Type B pancreatic cell (in vitro differentiated cells): ENCODE results near the gene SAMD4B. TPM values are rescaled to one million over a fixed set of nuclear protein-coding genes. Genes with fewer than 3 reads are reported as not detected.

Experiments used
- DNase-seq: peaks from one replicate; pipeline ENCODE4 v3.0.0; 2021; ENCODE audit warnings: mixed read lengths; ENCODE audit not compliant: unreplicated experiment; ENCODE audit errors: extremely low spot score
- H3K27ac Mint-ChIP-seq: 2 replicates; pipeline ENCODE4 v1.8.0; 2021; ENCODE audit warnings: mild to moderate bottlenecking, mixed read lengths
- H3K27me3 Mint-ChIP-seq: 2 replicates; pipeline ENCODE4 v1.8.0; 2021; ENCODE audit warnings: mixed read lengths
- H3K36me3 Mint-ChIP-seq: 2 replicates; pipeline ENCODE4 v1.8.0; 2021; ENCODE audit warnings: mixed read lengths
- H3K4me1 Mint-ChIP-seq: one replicate; pipeline ENCODE4 v1.8.0; 2021; ENCODE audit warnings: mixed read lengths; ENCODE audit not compliant: unreplicated experiment
- H3K4me3 Mint-ChIP-seq: 2 replicates; pipeline ENCODE4 v1.8.0; 2021; ENCODE audit warnings: mild to moderate bottlenecking, mixed read lengths
- H3K9me3 Mint-ChIP-seq: 2 replicates; pipeline ENCODE4 v1.8.0; 2021; ENCODE audit warnings: mixed read lengths
- CTCF ChIP-seq: fragments of 200-600 bp; sonication (generic); conservative IDR thresholded peaks from 2 replicates; pipeline ENCODE4 v1.5.0; 2021; ENCODE audit warnings: antibody characterized with exemption, mild to moderate bottlenecking
- total RNA-seq: library from RNA; stranded (reverse); gene quantifications from 2 replicates; pipeline ENCODE4 v1.2.1, GENCODE V29; 2021; ENCODE audit warnings: low replicate concordance

Gene SAMD4B
- total RNA-seq, 1 donor from 2014 or later: 123 TPM

DNA sequence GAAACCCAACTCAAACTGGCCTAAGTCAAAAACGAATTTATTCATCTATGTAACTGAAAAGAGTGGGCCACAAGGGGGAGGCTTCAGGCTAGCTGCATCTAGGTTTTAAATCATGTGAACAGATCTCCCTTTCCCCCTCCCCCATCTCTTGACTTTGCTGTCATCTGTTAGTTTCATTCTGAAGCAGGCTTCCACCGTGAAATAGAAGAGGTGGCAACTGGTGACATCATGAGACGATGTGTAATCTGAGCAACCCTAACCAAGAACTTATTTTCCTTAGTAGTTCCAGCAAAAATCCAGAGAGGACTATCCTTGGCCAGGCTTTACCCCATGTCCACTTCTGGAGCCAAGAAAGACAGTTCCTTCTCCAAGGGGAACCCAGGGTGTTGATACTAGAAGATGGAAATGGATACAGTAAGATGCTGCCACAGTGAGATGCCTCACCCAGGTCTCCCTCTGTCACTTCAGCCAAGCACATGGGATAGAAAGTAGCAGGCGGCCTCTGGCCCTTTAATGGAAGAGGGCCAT is 9.4 kb downstream of the SAMD4B start:
- DNase-seq: no peak
- Mint-ChIP-seq H3K9me3 (no peaks in the 10 kb centered on the region), H3K4me3 (no peak overlapping the region), H3K36me3 (peaks cover 32% of the 10 kb centered on the region), H3K27me3 (no peaks in the 10 kb centered on the region), H3K4me1 (peaks cover 21% of the 10 kb centered on the region), H3K27ac (no peak overlapping the region)
- TF ChIP-seq CTCF: no peak

DNA sequence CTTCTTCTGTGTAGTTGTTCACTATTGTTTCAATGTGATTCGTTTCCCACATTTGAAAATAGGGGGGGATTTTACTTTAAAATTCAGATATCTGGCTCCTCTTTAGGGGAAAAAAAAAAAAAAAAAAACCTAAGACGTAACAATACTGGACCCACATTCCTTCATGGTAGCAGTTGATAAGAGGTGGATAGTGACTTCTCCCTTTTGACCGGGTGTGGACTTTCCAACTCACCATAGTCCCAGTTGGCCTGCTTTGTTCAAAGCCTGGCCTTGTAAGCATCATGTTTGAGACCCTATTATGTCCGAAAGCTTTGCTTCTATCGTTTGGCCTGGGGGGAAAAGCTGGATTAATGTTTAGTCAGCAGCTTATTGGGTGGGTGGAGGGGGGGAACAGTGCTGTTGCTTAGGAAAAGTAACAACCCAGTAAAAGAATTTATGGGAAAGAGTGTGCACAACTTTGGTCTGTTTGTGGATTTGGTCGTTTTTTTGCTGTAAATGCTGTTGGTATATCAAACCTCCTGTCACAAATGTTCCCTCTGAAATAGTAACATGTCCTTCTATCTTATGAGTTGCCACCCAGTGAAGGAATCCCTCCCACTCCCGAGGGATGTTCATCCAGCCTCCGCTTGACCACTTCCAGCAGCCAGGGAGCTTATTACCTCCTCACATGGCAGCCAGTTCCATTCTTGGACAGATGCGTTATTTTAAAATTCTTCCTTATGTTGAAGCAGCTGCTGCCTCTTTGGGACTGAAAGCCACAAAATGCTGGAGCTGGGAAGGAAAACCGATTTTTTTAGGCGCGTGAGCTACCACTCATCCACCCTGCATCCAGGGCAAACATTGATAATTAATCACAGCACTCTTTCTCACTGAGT is 10.4 kb downstream of the SAMD4B start:
- H3K27ac Mint-ChIP-seq: no peak overlapping the region
- H3K4me1 Mint-ChIP-seq: peaks cover 15% of the 10 kb centered on the region
- DNase-seq: no peak

GRCh38 chr19:39355253-39355652 is 13.0 kb downstream of the SAMD4B start:
- H3K9me3 Mint-ChIP-seq: no peaks in the 10 kb centered on the region
- TF ChIP-seq CTCF: no peak
- DNase-seq: no peak
- H3K27me3 Mint-ChIP-seq: no peaks in the 10 kb centered on the region
- peaks cover 26% of the 10 kb centered on the region for H3K36me3 Mint-ChIP-seq
- no peak overlapping the region for H3K27ac Mint-ChIP-seq
- H3K4me3 Mint-ChIP-seq: no peak overlapping the region
- H3K4me1 Mint-ChIP-seq: peaks cover 6% of the 10 kb centered on the region

More for the DNA sequence above, 10.4 kb downstream of the SAMD4B start:
- Mint-ChIP-seq H3K9me3 (no peaks in the 10 kb centered on the region), H3K4me3 (peak overlapping the region; percentile 14), H3K36me3 (peaks cover 36% of the 10 kb centered on the region), H3K27me3 (no peaks in the 10 kb centered on the region)
- no peak for TF ChIP-seq CTCF

DNA sequence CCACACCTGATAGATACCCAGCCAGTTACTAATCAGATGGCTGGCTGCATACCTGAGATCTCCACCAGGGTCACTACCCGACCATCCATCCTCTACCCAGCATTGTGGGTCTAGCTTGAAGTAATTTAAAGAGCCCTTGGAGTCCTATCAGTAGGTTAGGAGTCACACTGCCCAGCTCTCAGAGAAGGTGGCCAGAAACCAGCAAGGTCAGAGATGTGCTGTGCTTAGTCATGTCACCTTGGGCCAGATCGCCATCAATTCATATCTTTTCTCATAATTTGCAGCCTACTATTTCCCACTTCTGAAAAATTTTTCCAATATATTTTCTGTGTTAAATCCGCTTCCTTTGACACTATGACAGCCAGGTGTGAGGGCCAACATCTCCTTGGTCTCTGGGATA is 13.9 kb downstream of the SAMD4B start:
- Mint-ChIP-seq H3K4me1 (peaks cover 6% of the 10 kb centered on the region), H3K36me3 (peaks cover 26% of the 10 kb centered on the region), H3K4me3 (no peak overlapping the region), H3K9me3 (no peaks in the 10 kb centered on the region), H3K27ac (no peak overlapping the region), H3K27me3 (no peaks in the 10 kb centered on the region)
- DNase-seq: no peak
- no peak for TF ChIP-seq CTCF

GRCh38 chr19:39356647-39357046 is 14.4 kb downstream of the SAMD4B start:
- Mint-ChIP-seq H3K4me1 (peaks cover 6% of the 10 kb centered on the region), H3K36me3 (peaks cover 26% of the 10 kb centered on the region), H3K27ac (no peak overlapping the region), H3K27me3 (no peaks in the 10 kb centered on the region), H3K9me3 (no peaks in the 10 kb centered on the region), H3K4me3 (no peak overlapping the region)
- DNase-seq: no peak
- TF ChIP-seq CTCF: no peak
